Measurements from ENCODE around the gene GRAMD2B. TPM values are rescaled to one million over a fixed set of nuclear protein-coding genes. Genes with fewer than 3 reads are reported as not detected.

The GRAMD2B gene
- total RNA-seq, 1 donor from 2014 or later, result 11.0 TPM

GRCh38 chr5:126413856-126414255 is 9.4 kb upstream of the GRAMD2B start:
- Mint-ChIP-seq H3K27me3 (ENCODE audit: insufficient read depth, low read depth) (peaks cover 3% of the 10 kb centered on the region), H3K27ac (no peak overlapping the region), H3K4me3 (no peak overlapping the region), H3K9me3 (peaks cover 10% of the 10 kb centered on the region), H3K36me3 (no peaks in the 10 kb centered on the region), H3K4me1 (peaks cover 6% of the 10 kb centered on the region)
- no peaks in the 10 kb centered on the region for H3K4me1 ChIP-seq
- no peak overlapping the region for H3K27ac ChIP-seq
- H3K4me2 ChIP-seq, result no peak overlapping the region
- no peaks in the 10 kb centered on the region for H3K79me2 ChIP-seq (ENCODE audit: low read depth)
- no peaks in the 10 kb centered on the region for H3F3A ChIP-seq (ENCODE audit: low read depth)
- TF ChIP-seq, protein P1, sequence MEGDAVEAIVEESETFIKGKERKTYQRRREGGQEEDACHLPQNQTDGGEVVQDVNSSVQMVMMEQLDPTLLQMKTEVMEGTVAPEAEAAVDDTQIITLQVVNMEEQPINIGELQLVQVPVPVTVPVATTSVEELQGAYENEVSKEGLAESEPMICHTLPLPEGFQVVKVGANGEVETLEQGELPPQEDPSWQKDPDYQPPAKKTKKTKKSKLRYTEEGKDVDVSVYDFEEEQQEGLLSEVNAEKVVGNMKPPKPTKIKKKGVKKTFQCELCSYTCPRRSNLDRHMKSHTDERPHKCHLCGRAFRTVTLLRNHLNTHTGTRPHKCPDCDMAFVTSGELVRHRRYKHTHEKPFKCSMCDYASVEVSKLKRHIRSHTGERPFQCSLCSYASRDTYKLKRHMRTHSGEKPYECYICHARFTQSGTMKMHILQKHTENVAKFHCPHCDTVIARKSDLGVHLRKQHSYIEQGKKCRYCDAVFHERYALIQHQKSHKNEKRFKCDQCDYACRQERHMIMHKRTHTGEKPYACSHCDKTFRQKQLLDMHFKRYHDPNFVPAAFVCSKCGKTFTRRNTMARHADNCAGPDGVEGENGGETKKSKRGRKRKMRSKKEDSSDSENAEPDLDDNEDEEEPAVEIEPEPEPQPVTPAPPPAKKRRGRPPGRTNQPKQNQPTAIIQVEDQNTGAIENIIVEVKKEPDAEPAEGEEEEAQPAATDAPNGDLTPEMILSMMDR (IDR thresholded peaks at IDR 0.05), result no peak
- TF ChIP-seq EZH2phosphoT487 (IDR thresholded peaks at IDR 0.05) (no peak), EZH2 (IDR thresholded peaks at IDR 0.05) (no peak)
- H2AFZ ChIP-seq (replicated peaks), result no peak overlapping the region
- H3K36me3 ChIP-seq, result no peaks in the 10 kb centered on the region
- no peak for DNase-seq (ENCODE audit: low spot score)
- no peaks in the 10 kb centered on the region for H3K9me3 ChIP-seq (ENCODE audit: low read depth)
- H3K4me3 ChIP-seq, result no peak overlapping the region
- H3K9ac ChIP-seq, result no peak overlapping the region
- no peaks in the 10 kb centered on the region for H4K20me1 ChIP-seq (ENCODE audit: low read depth)
- no peaks in the 10 kb centered on the region for H3K27me3 ChIP-seq

DNA sequence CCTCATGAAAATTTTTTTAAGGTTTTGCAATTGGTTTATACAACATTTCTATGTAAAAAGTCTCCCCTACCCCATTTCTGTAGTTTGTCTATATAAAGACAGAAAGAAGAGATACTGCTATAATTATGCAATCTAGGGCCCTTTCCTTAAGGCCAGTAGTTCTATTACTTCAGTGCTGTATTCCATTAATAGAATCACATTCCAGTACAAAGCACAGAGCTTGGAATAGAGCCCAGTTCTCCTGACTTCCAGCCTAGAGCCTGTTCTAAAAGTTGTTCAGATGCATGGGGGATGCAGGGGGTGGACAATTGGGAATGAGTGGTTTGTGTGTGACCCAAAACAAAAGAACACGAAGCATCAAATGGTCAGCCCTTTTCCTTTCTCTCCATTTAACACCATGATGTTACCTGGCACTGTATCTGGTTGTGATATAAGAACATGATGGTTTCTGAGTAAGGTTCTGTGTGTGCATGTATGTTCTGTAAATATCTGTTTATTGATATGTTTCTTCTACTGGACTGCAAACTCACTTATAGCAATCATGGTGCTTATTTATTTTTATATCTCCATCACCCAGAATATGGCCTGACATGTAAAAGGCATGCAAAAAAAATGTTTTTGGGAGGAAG is 8.2 kb upstream of the GRAMD2B start:
- Mint-ChIP-seq H3K36me3 (no peaks in the 10 kb centered on the region), H3K4me1 (peaks cover 6% of the 10 kb centered on the region), H3K27me3 (ENCODE audit: insufficient read depth, low read depth) (no peaks in the 10 kb centered on the region), H3K9me3 (peaks cover 8% of the 10 kb centered on the region), H3K4me3 (no peak overlapping the region), H3K27ac (no peak overlapping the region)
- no peak overlapping the region for H3K4me3 ChIP-seq
- TF ChIP-seq EZH2phosphoT487 (IDR thresholded peaks at IDR 0.05) (no peak), EZH2 (IDR thresholded peaks at IDR 0.05) (no peak)
- TF ChIP-seq, protein P1 (IDR thresholded peaks at IDR 0.05), result no peak
- H3K27me3 ChIP-seq, result no peaks in the 10 kb centered on the region
- H3K27ac ChIP-seq, result no peak overlapping the region
- no peaks in the 10 kb centered on the region for H3K4me1 ChIP-seq
- no peaks in the 10 kb centered on the region for H3K79me2 ChIP-seq (ENCODE audit: low read depth)
- H3F3A ChIP-seq (ENCODE audit: low read depth), result no peaks in the 10 kb centered on the region
- no peaks in the 10 kb centered on the region for H3K36me3 ChIP-seq
- DNase-seq (ENCODE audit: low spot score), result no peak
- H4K20me1 ChIP-seq (ENCODE audit: low read depth), result no peaks in the 10 kb centered on the region
- H3K4me2 ChIP-seq, result no peak overlapping the region
- H2AFZ ChIP-seq (replicated peaks), result no peak overlapping the region
- H3K9me3 ChIP-seq (ENCODE audit: low read depth), result no peaks in the 10 kb centered on the region
- no peak overlapping the region for H3K9ac ChIP-seq

DNA sequence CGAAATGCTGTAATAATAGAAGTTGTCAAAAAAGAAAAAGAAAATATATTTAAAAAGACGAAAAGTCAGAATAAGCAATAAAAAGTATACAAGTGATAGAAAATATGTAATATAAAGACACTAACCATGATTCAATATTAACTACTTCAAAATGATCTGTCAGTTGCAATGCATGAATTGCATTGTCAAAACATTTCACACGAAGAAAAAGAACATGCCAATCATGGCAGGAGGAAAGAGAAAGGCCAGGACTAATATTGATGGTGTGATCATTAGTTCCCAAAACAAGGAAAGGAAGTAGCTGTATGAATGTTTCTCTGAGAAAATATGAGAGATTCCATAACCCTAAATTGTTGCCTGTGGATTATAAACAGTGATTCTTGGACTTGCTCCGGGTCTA is 7.4 kb upstream of the GRAMD2B start:
- no peaks in the 10 kb centered on the region for H3K36me3 Mint-ChIP-seq
- Histone ChIP-seq H3K9ac (no peak overlapping the region), H2AFZ (replicated peaks) (no peak overlapping the region), H3K79me2 (ENCODE audit: low read depth) (no peaks in the 10 kb centered on the region), H4K20me1 (ENCODE audit: low read depth) (no peaks in the 10 kb centered on the region), H3F3A (ENCODE audit: low read depth) (no peaks in the 10 kb centered on the region), H3K4me1 (no peaks in the 10 kb centered on the region), H3K27me3 (no peaks in the 10 kb centered on the region), H3K36me3 (no peaks in the 10 kb centered on the region), H3K4me3 (no peak overlapping the region), H3K9me3 (ENCODE audit: low read depth) (no peaks in the 10 kb centered on the region), H3K27ac (no peak overlapping the region), H3K4me2 (no peak overlapping the region)
- no peak overlapping the region for H3K4me3 Mint-ChIP-seq
- TF ChIP-seq, protein P1 (IDR thresholded peaks at IDR 0.05), result no peak
- TF ChIP-seq EZH2 (IDR thresholded peaks at IDR 0.05) (no peak), EZH2phosphoT487 (IDR thresholded peaks at IDR 0.05) (no peak)
- H3K9me3 Mint-ChIP-seq, result peaks cover 6% of the 10 kb centered on the region
- H3K27me3 Mint-ChIP-seq (ENCODE audit: insufficient read depth, low read depth), result no peaks in the 10 kb centered on the region
- DNase-seq (ENCODE audit: low spot score), result no peak
- H3K4me1 Mint-ChIP-seq, result peaks cover 6% of the 10 kb centered on the region
- no peak overlapping the region for H3K27ac Mint-ChIP-seq
